GM18517 (cell line): ENCODE results near the gene MRPL52.
"Not testable (repeated sequence)": the region's sequence is repeated elsewhere in the genome, so short reads cannot be mapped to it uniquely, and the experiment has no call there.

ENCODE experiments used
- ATAC-seq: cut with Tn5 transposase; IDR thresholded peaks from one replicate; pipeline ENCODE4 v1.9.1; 2021; ENCODE audit warnings: mild to moderate bottlenecking, moderate library complexity; ENCODE audit not compliant: unreplicated experiment

MRPL52 gene

DNA sequence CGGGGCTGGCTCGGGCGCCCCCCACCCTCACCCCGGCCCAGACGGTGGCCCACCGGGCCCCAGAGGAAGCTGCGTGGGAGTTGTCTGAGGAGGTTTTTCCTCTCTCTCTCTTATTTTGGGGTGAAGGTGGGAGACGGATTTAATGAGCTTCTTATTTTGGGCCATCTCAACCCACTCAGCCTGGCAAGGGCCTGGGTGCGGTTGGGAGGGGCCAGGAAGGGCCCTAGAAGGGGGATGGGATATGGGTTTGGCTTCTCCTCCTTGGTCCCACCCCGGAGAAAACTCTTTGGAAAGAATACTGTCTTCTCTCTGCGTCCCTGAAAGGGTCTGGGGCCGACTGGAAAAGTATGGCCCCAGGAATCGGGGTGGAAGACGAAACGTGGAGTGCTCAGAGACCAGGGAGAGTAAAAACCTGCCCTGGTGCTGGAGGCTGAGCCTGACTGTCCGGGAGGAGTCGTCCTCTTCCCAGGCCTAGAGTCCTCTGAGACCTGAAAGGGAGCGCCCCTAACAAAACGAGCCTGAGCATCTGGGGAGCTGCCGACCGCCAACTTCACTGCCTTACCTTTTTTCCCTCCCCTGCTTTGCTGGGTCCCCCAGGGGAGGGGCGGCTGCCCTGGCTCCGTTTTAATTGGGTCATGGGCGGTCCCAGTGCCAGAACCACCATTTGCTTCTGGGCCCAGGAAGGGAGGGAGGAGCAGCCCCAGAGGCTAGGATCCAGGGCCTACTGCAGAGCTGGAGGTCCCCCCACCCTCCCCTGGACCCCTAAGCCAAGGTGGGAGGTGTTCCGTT is 8.3 kb downstream of the MRPL52 start:
- ATAC-seq = no peak

DNA sequence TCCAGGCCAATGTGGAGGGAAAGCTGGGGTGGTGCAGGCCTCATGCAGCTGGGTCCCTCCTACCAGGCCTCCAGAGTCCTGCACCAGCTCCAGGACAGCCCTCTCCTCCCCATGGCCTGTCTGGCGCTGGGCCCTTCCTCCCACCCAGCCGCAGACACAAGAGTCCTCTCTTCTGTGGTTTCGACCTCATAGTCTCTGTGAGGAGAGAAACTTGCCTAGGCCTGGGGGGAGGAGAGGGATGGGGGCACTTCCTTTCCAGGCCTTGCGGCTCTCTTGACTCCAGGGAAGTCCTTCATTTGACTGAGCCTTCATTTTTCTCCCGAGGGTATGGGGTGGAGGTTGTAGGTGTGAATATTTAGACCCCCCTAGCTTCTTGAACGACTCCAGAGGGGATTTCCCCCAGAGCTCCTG is 8.9 kb downstream of the MRPL52 start:
- no peak for ATAC-seq

DNA sequence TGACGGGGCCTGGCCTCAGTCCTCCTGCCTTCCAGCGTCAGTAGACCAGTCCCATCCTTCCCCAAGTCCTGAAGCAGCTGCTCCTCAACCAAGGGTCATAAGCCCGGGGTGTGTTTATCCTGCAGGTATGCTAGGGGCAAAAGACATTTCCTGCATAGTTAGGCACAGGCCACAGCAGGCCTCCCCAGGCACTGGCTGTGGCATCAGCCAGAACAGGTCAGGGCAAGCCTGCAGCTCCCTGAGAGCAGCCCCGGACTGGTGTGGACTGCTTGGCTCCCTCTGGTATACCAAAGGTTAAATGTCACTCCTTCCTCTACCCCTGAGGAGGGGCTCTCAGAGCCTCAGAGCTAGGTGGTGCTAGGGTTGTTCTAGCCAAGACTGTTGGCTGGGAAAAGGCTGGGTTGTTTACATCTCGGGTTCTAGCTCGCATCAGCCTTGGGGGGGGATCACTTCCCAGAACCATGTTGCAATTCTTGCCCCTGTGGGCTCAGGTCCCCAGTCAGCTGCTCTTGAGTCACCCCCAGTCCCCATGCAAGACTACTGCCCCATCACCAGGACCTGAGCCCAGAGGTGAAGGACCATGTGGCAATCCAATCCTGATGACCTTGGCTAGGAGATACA is 9.6 kb downstream of the MRPL52 start:
- ATAC-seq = no peak

DNA sequence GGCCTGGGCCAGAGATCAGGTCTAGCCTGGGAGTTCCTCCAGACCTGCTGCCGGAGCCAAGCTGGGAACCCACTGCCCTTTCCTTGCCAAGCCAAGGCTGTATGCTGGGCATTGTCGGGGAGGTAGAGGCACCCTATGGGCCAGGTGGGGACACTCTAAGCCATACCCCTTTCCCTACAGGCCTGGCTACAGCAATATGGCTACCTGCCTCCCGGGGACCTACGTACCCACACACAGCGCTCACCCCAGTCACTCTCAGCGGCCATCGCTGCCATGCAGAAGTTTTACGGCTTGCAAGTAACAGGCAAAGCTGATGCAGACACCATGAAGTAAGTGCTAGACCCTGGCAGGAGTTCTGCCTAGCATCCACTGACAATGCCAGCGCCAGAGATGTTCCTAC is 11.6 kb downstream of the MRPL52 start:
- ATAC-seq = no peak

DNA sequence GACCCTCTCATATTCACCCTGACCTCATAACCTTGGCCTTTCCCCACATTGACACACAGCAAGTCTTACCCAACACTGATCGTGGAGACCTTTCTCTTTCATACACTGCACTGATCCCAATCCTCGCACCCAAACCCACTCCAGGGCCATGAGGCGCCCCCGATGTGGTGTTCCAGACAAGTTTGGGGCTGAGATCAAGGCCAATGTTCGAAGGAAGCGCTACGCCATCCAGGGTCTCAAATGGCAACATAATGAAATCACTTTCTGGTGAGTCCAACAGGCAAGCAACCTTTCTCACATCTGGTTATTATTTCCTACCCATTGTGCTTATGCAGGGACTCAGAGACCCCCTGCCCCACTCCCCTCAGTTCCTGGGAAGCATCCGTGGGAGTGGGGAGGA is 12.1 kb downstream of the MRPL52 start:
- ATAC-seq = no peak

DNA sequence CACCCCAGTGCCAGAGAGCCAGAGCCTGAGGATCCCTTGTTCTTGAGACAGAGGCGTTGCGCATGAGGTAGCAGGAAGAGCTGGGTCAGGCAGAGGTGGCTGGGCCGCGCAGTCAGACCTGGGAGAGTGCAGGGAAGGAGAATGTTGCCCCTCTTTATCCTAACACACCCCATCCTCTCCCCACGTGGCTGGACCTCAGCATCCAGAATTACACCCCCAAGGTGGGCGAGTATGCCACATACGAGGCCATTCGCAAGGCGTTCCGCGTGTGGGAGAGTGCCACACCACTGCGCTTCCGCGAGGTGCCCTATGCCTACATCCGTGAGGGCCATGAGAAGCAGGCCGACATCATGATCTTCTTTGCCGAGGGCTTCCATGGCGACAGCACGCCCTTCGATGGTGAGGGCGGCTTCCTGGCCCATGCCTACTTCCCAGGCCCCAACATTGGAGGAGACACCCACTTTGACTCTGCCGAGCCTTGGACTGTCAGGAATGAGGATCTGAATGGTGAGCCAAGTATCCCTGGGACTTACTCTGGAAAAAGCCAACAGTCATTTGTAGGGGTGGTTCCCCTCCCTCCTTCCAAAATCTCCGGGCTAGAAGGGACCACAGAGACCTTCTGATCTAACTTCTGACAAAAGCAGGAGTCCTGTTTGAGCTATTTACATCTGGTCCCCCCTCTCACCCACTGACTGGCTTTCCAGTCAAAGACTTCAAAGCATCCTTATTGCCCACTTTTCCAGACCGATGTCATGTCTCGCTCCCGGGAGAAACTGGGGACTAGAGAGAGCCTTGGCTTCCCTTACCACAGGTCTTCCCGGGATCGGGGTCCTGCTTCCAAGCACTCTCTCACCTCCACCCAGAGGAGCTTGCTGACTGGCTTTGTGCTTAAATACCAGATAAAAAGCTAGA is 12.8 kb downstream of the MRPL52 start:
- no peak for ATAC-seq

DNA sequence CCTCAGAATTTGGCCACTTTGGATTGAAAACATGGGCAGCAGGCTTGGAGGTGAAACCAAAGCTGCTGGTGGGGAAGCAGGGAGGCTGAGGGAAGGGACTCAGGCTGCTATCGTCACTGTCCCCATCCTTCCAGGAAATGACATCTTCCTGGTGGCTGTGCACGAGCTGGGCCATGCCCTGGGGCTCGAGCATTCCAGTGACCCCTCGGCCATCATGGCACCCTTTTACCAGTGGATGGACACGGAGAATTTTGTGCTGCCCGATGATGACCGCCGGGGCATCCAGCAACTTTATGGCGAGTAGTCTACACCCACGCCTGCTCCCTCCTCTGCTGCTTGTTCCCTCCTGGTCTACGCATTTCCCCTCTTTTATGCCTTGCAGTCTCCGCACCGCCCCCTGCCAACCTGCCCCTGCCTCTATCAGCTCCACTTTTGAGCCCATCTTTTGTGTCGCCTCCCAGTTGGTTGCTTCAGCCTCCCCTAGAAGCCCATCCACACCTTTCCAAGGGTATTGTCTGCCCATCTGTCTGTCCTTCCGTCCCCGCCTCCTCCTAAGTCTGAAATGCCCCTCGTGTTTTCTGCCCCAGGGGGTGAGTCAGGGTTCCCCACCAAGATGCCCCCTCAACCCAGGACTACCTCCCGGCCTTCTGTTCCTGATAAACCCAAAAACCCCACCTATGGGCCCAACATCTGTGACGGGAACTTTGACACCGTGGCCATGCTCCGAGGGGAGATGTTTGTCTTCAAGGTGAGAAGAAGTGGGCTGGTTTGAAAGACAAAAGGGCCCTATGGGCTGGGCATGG is 13.6 kb downstream of the MRPL52 start:
- ATAC-seq = no peak

DNA sequence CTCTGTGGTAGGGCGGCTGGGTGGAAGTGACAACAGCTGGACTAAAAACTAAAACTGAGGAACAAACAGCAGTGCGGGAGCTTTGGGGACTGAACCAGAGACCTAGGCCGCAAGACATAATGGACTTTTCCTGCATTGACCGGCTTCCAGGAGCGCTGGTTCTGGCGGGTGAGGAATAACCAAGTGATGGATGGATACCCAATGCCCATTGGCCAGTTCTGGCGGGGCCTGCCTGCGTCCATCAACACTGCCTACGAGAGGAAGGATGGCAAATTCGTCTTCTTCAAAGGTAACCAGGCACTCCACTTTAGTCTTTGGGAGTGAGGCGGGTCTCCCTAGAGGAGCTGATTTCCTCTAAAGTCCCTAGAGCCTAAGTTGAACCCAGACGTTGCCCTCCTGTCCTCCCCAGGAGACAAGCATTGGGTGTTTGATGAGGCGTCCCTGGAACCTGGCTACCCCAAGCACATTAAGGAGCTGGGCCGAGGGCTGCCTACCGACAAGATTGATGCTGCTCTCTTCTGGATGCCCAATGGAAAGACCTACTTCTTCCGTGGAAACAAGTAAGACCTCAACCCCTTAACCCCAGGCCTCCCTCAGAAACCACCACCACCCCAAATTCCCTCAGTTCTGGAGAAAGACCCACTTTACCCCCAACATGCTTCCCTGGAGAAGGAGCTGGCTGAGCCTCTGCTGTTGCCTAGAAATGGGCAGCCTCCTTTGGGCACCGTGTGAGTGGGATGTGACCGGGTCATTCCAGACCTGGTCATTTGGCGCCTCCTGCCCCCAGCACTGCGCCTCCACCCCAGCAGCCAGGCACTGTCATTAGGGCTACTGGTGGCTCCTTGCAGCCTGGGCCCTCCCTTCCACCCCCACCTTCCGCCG is 14.8 kb downstream of the MRPL52 start:
- no peak for ATAC-seq

DNA sequence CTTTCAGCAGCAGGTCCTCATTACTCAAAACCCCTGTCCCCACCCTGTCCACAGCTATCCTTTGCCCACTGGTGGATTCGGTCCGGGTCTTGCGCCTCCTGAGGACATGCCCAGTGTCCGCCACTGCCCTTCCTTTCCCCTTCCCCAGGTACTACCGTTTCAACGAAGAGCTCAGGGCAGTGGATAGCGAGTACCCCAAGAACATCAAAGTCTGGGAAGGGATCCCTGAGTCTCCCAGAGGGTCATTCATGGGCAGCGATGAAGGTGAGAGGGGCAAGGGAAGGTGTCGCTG is 15.4 kb downstream of the MRPL52 start:
- ATAC-seq = no peak

DNA sequence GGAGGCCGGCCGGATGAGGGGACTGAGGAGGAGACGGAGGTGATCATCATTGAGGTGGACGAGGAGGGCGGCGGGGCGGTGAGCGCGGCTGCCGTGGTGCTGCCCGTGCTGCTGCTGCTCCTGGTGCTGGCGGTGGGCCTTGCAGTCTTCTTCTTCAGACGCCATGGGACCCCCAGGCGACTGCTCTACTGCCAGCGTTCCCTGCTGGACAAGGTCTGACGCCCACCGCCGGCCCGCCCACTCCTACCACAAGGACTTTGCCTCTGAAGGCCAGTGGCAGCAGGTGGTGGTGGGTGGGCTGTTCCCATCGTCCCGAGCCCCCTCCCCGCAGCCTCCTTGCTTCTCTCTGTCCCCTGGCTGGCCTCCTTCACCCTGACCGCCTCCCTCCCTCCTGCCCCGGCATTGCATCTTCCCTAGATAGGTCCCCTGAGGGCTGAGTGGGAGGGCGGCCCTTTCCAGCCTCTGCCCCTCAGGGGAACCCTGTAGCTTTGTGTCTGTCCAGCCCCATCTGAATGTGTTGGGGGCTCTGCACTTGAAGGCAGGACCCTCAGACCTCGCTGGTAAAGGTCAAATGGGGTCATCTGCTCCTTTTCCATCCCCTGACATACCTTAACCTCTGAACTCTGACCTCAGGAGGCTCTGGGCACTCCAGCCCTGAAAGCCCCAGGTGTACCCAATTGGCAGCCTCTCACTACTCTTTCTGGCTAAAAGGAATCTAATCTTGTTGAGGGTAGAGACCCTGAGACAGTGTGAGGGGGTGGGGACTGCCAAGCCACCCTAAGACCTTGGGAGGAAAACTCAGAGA is 16.3 kb downstream of the MRPL52 start:
- no peak for ATAC-seq

DNA sequence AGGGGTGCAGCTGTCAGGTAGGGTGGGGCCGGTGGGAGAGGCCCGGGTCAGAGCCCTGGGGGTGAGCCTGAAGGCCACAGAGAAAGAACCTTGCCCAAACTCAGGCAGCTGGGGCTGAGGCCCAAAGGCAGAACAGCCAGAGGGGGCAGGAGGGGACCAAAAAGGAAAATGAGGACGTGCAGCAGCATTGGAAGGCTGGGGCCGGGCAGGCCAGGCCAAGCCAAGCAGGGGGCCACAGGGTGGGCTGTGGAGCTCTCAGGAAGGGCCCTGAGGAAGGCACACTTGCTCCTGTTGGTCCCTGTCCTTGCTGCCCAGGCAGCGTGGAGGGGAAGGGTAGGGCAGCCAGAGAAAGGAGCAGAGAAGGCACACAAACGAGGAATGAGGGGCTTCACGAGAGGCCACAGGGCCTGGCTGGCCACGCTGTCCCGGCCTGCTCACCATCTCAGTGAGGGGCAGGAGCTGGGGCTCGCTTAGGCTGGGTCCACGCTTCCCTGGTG is 17.2 kb downstream of the MRPL52 start:
- no peak for ATAC-seq

DNA sequence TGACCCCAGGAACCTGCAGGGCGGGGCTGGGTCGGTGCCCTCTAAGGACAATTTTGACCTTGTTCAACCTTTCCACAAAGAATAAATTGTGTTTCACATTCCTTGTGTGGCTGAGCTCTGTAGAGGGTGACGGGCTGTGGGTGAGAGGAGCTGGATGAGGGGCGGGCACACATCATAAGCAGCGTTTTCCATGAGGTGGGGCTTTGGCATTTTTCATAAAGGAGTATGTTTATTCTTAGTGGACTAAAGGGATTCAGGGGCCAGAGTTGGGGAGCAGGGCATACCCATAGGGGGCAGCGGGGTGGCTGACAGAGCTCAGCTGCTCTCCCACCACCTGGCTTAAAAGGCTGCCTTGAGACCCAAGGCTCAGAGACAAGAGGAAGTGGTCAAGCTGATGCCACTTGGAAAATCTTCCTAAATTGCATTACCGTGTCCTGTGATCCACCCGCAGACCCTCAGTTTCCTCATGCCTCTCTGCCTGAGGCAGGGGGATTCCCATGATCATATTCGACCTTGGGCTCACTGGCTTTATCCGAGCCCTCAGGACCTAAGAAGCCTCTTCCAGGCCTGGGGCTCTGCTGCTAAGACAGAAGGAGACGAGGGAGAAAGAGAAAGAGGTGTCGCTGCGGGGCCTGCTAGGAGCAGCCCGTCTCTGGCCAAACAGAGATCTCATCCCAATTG is 18.1 kb downstream of the MRPL52 start:
- no peak for ATAC-seq

DNA sequence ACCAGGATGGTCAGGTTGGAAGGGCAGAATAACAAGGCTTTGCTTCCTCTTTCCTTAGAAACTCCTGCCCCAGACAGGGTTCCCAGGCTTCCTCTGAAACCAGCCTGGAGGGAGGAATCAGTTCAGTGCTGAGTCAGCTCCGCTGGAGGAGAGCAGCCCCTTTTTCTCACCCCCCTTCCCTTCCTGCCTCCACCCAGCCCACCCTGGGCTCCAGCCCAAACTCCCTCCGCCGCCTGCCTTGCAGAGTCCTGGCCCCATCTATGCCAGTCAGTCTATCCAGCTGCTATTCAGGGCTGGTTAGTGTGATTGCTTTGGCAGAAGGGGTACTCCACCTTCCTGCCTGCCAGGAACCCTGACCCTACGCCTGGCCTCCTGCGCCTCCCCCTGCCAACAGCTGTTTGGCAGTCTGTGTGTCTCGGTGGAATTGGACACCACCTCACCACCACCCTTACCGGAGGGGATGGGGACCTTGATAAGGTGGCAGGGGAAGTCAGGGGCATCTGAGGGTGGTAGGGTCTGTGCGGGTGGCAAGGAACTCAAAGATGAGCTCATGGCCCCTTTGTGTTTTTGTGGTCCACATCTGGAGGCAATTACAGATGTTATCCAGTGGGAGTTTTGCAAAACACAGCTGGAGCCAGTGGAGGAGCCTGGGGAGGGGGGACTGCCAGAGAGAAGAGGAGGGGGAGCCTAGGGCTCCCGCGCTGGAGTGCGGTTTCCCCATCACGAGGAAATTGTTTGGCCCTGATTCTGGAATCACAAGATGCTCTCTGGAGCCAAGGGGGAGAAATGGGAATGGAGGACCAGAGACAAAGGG is 18.9 kb downstream of the MRPL52 start:
- no peak for ATAC-seq

DNA sequence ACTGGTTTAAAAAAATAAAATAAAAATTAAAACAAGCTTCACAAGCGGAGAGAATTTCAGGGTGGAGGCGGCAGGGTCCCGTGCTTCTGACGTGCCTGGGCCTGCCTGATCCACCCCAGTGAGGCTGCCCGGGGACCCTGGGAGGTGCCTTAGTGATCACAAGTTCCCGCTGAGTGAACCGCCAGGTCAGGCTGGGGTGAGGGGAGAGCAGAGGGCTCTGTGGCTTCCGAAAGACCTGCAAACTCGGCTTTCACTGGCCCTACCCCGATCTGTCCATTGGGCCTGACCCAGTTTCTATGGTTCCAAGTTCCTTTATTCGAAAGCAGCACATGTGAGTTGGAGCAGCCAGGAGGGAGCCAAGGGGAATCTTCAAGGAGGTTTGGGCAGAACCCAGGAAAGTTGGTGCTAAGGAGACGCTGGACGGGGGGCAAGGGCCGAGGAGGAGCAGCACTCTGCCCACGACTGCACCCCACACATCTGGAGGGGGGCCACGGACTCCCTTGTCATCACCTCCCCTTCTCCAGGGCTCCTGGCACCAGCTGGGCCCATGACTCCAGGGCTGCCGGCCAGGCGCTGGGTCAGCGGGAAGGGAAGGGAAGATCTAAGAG is 19.6 kb downstream of the MRPL52 start:
- ATAC-seq = no peak

DNA sequence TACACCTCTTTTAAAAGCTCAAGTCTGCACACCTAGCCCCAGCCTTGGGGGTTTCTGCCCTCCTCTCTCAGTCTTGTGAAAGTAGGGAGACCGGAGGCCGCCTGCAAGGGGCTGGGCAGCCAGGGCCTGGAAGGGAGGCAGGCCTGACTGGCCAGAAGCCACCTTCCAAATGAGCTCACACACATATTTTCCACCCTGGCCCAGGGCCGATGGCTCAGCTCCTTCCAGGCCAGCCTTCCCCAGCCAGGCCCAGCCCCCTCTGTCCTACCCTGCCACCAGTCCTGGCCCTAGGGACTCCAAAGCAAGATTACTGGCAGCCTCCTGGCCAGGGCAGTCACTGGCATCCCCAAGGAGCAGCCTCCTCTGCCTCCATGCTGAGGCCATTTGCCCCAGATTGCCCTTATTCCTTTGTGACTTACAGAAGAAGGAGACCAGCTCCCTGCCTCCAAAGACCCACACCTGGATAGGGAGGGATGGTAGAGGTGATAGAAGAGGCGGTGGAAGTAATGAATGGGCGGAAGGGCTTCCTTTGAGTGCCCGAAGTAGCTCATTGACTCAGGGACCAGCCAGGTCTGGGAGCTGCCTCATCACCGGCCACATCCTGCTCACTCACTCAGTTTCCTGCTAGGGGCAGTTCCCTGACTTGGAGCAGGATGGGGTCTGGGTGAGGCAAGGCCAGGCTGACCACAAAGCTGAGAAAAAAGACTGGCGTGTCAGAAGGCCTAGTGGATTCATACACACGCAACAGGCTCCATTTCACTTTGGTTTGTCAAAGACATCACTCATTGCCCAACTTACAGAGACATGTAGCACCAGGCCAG is 21.5 kb downstream of the MRPL52 start:
- no peak for ATAC-seq

DNA sequence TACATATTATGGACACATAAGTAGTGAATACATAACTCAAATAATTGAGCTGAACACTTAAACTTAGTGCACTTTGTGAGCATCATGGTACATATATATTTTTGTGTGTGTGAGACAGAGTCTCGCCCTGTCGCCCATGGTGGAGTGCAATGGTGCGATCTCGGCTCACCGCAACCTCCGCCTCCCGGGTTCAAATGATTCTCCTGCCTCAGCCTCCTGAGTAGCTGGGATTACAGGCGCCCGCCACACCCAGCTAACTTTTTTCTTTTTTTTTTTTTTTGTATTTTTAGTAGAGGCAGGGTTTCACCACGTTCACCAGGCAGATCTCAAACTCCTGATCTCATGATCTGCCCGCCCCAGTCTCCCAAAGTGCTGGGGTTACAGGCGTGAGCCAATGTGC is 22.5 kb downstream of the MRPL52 start:
- ATAC-seq = not testable (repeated sequence)

DNA sequence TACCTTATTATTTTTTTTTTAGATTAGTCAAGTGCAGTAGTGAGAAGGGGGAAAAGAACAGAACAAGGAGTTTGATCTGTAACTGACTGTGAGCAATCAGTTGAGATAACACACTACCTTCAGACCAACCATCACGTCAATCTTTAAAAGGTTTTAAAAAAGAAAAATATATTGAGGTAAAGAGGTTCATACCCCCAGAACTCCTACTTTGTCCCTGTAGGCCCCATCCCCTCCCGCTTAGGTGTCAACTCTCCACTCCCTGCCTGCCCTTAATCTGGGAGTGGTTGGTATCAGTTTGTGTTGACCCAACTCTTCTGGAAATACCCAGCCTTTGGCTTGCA is 22.9 kb downstream of the MRPL52 start:
- no peak for ATAC-seq
